GM12878 (cell line): ENCODE data around the gene KCNMB3.

ENCODE experiments used
- BHLHE40 ChIP-seq, 2 experiments: fragments of 450-650 bp in 1 of 2; IDR thresholded peaks; 2 replicates each; pipeline ENCODE4 v1.6.1; 2011 to 2017; ENCODE audit warnings: low read depth in 2 of 2, borderline replicate concordance in 1 of 2, improper control_type of control experiment in 1 of 2, low read length in 1 of 2, mild to moderate bottlenecking in 1 of 2
- CBFB ChIP-seq: IDR thresholded peaks from 2 replicates; pipeline ENCODE4 v1.6.1; 2016; ENCODE audit warnings: antibody characterized with exemption, low read depth
- CTCF ChIP-seq, 3 experiments: IDR thresholded peaks in 2 of 3; conservative IDR thresholded peaks in 1 of 3; 2 replicates each; pipeline ENCODE4 v1.5.1; 2011; ENCODE audit warnings: low read depth in 3 of 3, low read length in 3 of 3, mild to moderate bottlenecking in 3 of 3, control low read depth in 2 of 3, moderate library complexity in 2 of 3, inconsistent platforms in 1 of 3, mixed read lengths in 1 of 3; ENCODE audit not compliant: control insufficient read depth in 2 of 3, insufficient read depth in 1 of 3; ENCODE audit errors: extremely low read depth in 1 of 3
- E2F4 ChIP-seq: IDR thresholded peaks from 2 replicates; pipeline ENCODE4 v1.6.1; 2012; ENCODE audit warnings: low read depth, low read length, improper control_type of control experiment
- JUNB ChIP-seq: IDR thresholded peaks from 2 replicates; pipeline ENCODE4 v1.6.1; 2016; ENCODE audit warnings: antibody characterized with exemption, mild to moderate bottlenecking
- PAX8 ChIP-seq: fragments of 450-650 bp; IDR thresholded peaks from 2 replicates; pipeline ENCODE4 v1.6.1; 2017; ENCODE audit warnings: mild to moderate bottlenecking, moderate library complexity
- POLR2AphosphoS5 ChIP-seq: IDR thresholded peaks from 2 replicates; pipeline ENCODE4 v1.6.1; 2011; ENCODE audit warnings: mild to moderate bottlenecking, low read length, inconsistent platforms
- SKIL ChIP-seq: fragments of 450-650 bp; IDR thresholded peaks from 2 replicates; pipeline ENCODE4 v1.6.1; 2017; ENCODE audit warnings: mild to moderate bottlenecking, low read depth, inconsistent platforms; ENCODE audit not compliant: poor library complexity, severe bottlenecking
- SMAD1 ChIP-seq: fragments of 450-650 bp; IDR thresholded peaks from 2 replicates; pipeline ENCODE4 v1.6.1; 2018; ENCODE audit warnings: mild to moderate bottlenecking, low read depth; ENCODE audit not compliant: partially characterized antibody
- SMC3 ChIP-seq: IDR thresholded peaks from 2 replicates; pipeline ENCODE4 v1.6.1; 2011; ENCODE audit warnings: low read length, improper control_type of control experiment, borderline replicate concordance
- TCF12 ChIP-seq: IDR thresholded peaks from 2 replicates; pipeline ENCODE4 v1.6.1; 2011; ENCODE audit warnings: low read depth, mild to moderate bottlenecking, low read length
- ZZZ3 ChIP-seq: IDR thresholded peaks from 2 replicates; pipeline ENCODE4 v1.6.1; 2011; ENCODE audit warnings: low read depth; ENCODE audit not compliant: control insufficient read depth, insufficient read length

- TF ChIP-seq SMC3 (no peak), TCF12 (no peak), SKIL (no peak), ZZZ3 (no peak), PAX8 (no peak), JUNB (no peak), CBFB (no peak), E2F4 (no peak), BHLHE40 (IDR thresholded peaks at IDR 0.05; ENCODE audit: borderline replicate concordance in 1 of 2, low read depth in 2 of 2, low read length in 1 of 2) (no peak), CTCF (IDR thresholded peaks at IDR 0.05 in 2 of 3, conservative IDR thresholded peaks at IDR 0.05 in 1 of 3; ENCODE audit: control insufficient read depth in 2 of 3, extremely low read depth in 1 of 3, insufficient read depth in 1 of 3, low read depth in 3 of 3, low read length in 3 of 3) (no peak), SMAD1 (no peak), POLR2AphosphoS5 (no peak)
Measured at GRCh38 chr3:179292450-179292849, 41.5 kb upstream of the KCNMB3 start.
